OCI-LY7 (cell line): ENCODE measurements around the gene ZNRF4.

Experiments
- EZH2phosphoT487 ChIP-seq: fragments of 200-600 bp; sonication (generic); IDR thresholded peaks from 2 replicates; pipeline ENCODE4 v1.6.1; 2018; ENCODE audit warnings: low read depth, borderline replicate concordance, mild to moderate bottlenecking, mixed run types, antibody characterized with exemption, low read length, moderate library complexity, mixed read lengths
- TF ChIP-seq, protein P1 (sequence below): fragments of 200-600 bp; sonication (generic); conservative IDR thresholded peaks from 2 replicates; pipeline ENCODE4 v1.5.1; 2014; ENCODE audit warnings: mild to moderate bottlenecking, antibody characterized with exemption, low read length, moderate library complexity, mixed read lengths

DNA sequence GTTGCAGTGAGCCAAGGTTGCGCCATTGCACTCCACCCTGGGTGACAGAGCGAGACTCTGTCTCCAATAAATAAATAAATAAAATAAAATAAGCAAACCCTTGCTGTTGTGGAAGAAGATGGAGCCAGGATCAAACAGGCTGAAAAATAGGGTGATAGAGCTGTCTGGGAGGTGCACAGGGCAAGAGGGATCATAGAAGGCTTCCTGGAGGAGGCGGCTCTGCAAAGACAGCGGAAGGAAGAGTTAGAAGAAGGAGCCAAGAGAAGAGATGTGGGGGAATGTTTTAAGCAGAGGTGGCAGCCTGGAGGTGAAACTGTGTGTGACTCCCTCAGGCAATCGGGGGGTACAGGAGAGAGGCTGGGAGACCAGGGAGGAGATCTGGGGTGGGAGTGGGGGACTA lies 40.6 kb downstream of the ZNRF4 start:
- TF ChIP-seq, protein P1, sequence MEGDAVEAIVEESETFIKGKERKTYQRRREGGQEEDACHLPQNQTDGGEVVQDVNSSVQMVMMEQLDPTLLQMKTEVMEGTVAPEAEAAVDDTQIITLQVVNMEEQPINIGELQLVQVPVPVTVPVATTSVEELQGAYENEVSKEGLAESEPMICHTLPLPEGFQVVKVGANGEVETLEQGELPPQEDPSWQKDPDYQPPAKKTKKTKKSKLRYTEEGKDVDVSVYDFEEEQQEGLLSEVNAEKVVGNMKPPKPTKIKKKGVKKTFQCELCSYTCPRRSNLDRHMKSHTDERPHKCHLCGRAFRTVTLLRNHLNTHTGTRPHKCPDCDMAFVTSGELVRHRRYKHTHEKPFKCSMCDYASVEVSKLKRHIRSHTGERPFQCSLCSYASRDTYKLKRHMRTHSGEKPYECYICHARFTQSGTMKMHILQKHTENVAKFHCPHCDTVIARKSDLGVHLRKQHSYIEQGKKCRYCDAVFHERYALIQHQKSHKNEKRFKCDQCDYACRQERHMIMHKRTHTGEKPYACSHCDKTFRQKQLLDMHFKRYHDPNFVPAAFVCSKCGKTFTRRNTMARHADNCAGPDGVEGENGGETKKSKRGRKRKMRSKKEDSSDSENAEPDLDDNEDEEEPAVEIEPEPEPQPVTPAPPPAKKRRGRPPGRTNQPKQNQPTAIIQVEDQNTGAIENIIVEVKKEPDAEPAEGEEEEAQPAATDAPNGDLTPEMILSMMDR = no peak
- no peak for TF ChIP-seq EZH2phosphoT487
